Stimulated activated memory B cell treated with anti-CD40 and anti-IgM and Interleukin-4, amounts not matched to agents 10 μg/mL and 1 μg/mL and 100 μg/mL, for 72 hours (primary cell): ENCODE data around the gene PARVB.

Experiments
- ATAC-seq: fragments of 150-1000 bp; cut with Tn5 transposase; 2 replicates; pipeline ENCODE4 v1.10.0; 2021
- H3K27ac Mint-ChIP-seq: one replicate; pipeline ENCODE4 v1.8.0; 2022; ENCODE audit warnings: mild to moderate bottlenecking, mixed read lengths
- H3K27me3 Mint-ChIP-seq: one replicate; pipeline ENCODE4 v1.8.0; 2022; ENCODE audit warnings: mixed read lengths
- H3K36me3 Mint-ChIP-seq: one replicate; pipeline ENCODE4 v1.8.0; 2022; ENCODE audit warnings: mixed read lengths
- H3K4me1 Mint-ChIP-seq: one replicate; pipeline ENCODE4 v1.8.0; 2022; ENCODE audit warnings: mixed read lengths
- H3K4me3 Mint-ChIP-seq: one replicate; pipeline ENCODE4 v1.8.0; 2022; ENCODE audit warnings: mild to moderate bottlenecking, moderate library complexity, mixed read lengths
- H3K9me3 Mint-ChIP-seq: one replicate; pipeline ENCODE4 v1.8.0; 2022; ENCODE audit warnings: mixed read lengths

Gene PARVB

GRCh38 chr22:44181033-44181911 is 157.2 kb downstream of the PARVB start:
- H3K4me3 Mint-ChIP-seq: peak overlapping the region; percentile 85
- no peaks in the 10 kb centered on the region for H3K27me3 Mint-ChIP-seq
- peaks cover 43% of the 10 kb centered on the region for H3K4me1 Mint-ChIP-seq
- peak overlapping the region; percentile 88 for H3K27ac Mint-ChIP-seq
- no peaks in the 10 kb centered on the region for H3K9me3 Mint-ChIP-seq
- ATAC-seq: peak; percentile 76
- H3K36me3 Mint-ChIP-seq: peaks cover 24% of the 10 kb centered on the region

GRCh38 chr22:44181912-44182587 is 157.9 kb downstream of the PARVB start:
- H3K4me3 Mint-ChIP-seq: peak overlapping the region; percentile 85
- no peaks in the 10 kb centered on the region for H3K27me3 Mint-ChIP-seq
- H3K36me3 Mint-ChIP-seq: peaks cover 28% of the 10 kb centered on the region
- ATAC-seq: peak; percentile 58
- H3K4me1 Mint-ChIP-seq: peaks cover 49% of the 10 kb centered on the region
- H3K9me3 Mint-ChIP-seq: no peaks in the 10 kb centered on the region
- peak overlapping the region; percentile 88 for H3K27ac Mint-ChIP-seq

GRCh38 chr22:44182588-44183286 is 158.6 kb downstream of the PARVB start:
- no peaks in the 10 kb centered on the region for H3K9me3 Mint-ChIP-seq
- H3K27ac Mint-ChIP-seq: peak overlapping the region; percentile 88
- peak; percentile 69 for ATAC-seq
- peak overlapping the region; percentile 85 for H3K4me3 Mint-ChIP-seq
- no peaks in the 10 kb centered on the region for H3K27me3 Mint-ChIP-seq
- H3K36me3 Mint-ChIP-seq: peaks cover 28% of the 10 kb centered on the region
- peaks cover 54% of the 10 kb centered on the region for H3K4me1 Mint-ChIP-seq

- Mint-ChIP-seq H3K4me3 (peak overlapping the region; percentile 85), H3K9me3 (no peaks in the 10 kb centered on the region), H3K4me1 (peaks cover 56% of the 10 kb centered on the region), H3K27me3 (no peaks in the 10 kb centered on the region), H3K36me3 (peaks cover 28% of the 10 kb centered on the region), H3K27ac (peak overlapping the region; percentile 88)
- no peak for ATAC-seq
Observed at GRCh38 chr22:44183287-44183588, 159.1 kb downstream of the PARVB start.

- ATAC-seq: no peak
- Mint-ChIP-seq H3K4me1 (peaks cover 63% of the 10 kb centered on the region), H3K36me3 (peaks cover 28% of the 10 kb centered on the region), H3K27me3 (no peaks in the 10 kb centered on the region), H3K9me3 (no peaks in the 10 kb centered on the region), H3K4me3 (no peak overlapping the region), H3K27ac (peak overlapping the region; percentile 88)
Observed at GRCh38 chr22:44184006-44184405, 159.9 kb downstream of the PARVB start.

- peaks cover 28% of the 10 kb centered on the region for H3K36me3 Mint-ChIP-seq
- H3K27ac Mint-ChIP-seq: no peak overlapping the region
- no peak overlapping the region for H3K4me3 Mint-ChIP-seq
- no peaks in the 10 kb centered on the region for H3K27me3 Mint-ChIP-seq
- no peak for ATAC-seq
- peaks cover 72% of the 10 kb centered on the region for H3K4me1 Mint-ChIP-seq
- H3K9me3 Mint-ChIP-seq: no peaks in the 10 kb centered on the region
Observed at GRCh38 chr22:44185237-44186120, 161.4 kb downstream of the PARVB start.

- no peak for ATAC-seq
- H3K9me3 Mint-ChIP-seq: no peaks in the 10 kb centered on the region
- H3K27me3 Mint-ChIP-seq: no peaks in the 10 kb centered on the region
- H3K4me1 Mint-ChIP-seq: peaks cover 72% of the 10 kb centered on the region
- H3K4me3 Mint-ChIP-seq: no peak overlapping the region
- H3K36me3 Mint-ChIP-seq: peaks cover 28% of the 10 kb centered on the region
- no peak overlapping the region for H3K27ac Mint-ChIP-seq
Observed at GRCh38 chr22:44186121-44186510, 162.0 kb downstream of the PARVB start.

GRCh38 chr22:44186737-44187136 is 162.6 kb downstream of the PARVB start:
- ATAC-seq: no peak
- H3K36me3 Mint-ChIP-seq: peaks cover 28% of the 10 kb centered on the region

GRCh38 chr22:44187652-44188230 is 163.6 kb downstream of the PARVB start:
- no peak for ATAC-seq
- peaks cover 76% of the 10 kb centered on the region for H3K4me1 Mint-ChIP-seq
- H3K27me3 Mint-ChIP-seq: no peaks in the 10 kb centered on the region
- no peaks in the 10 kb centered on the region for H3K9me3 Mint-ChIP-seq
- no peak overlapping the region for H3K4me3 Mint-ChIP-seq
- H3K27ac Mint-ChIP-seq: no peak overlapping the region
- H3K36me3 Mint-ChIP-seq: peaks cover 31% of the 10 kb centered on the region

More at GRCh38 chr22:44186737-44187136, 162.6 kb downstream of the PARVB start:
- peaks cover 77% of the 10 kb centered on the region for H3K4me1 Mint-ChIP-seq
- H3K27me3 Mint-ChIP-seq: no peaks in the 10 kb centered on the region
- no peak overlapping the region for H3K27ac Mint-ChIP-seq
- H3K9me3 Mint-ChIP-seq: no peaks in the 10 kb centered on the region
- no peak overlapping the region for H3K4me3 Mint-ChIP-seq

GRCh38 chr22:44188316-44188715 is 164.2 kb downstream of the PARVB start:
- H3K9me3 Mint-ChIP-seq: no peaks in the 10 kb centered on the region
- H3K4me1 Mint-ChIP-seq: peaks cover 76% of the 10 kb centered on the region
- no peak overlapping the region for H3K27ac Mint-ChIP-seq
- no peak overlapping the region for H3K4me3 Mint-ChIP-seq
- H3K27me3 Mint-ChIP-seq: no peaks in the 10 kb centered on the region
- peaks cover 34% of the 10 kb centered on the region for H3K36me3 Mint-ChIP-seq
- no peak for ATAC-seq

- no peak overlapping the region for H3K4me3 Mint-ChIP-seq
- peaks cover 35% of the 10 kb centered on the region for H3K36me3 Mint-ChIP-seq
- no peak overlapping the region for H3K27ac Mint-ChIP-seq
- no peaks in the 10 kb centered on the region for H3K9me3 Mint-ChIP-seq
- peaks cover 78% of the 10 kb centered on the region for H3K4me1 Mint-ChIP-seq
- H3K27me3 Mint-ChIP-seq: no peaks in the 10 kb centered on the region
- ATAC-seq: no peak
Observed at GRCh38 chr22:44188986-44189630, 165.0 kb downstream of the PARVB start.

GRCh38 chr22:44190381-44190976 is 166.4 kb downstream of the PARVB start:
- Mint-ChIP-seq H3K36me3 (peaks cover 33% of the 10 kb centered on the region), H3K9me3 (peaks cover 6% of the 10 kb centered on the region), H3K4me3 (no peak overlapping the region), H3K4me1 (peaks cover 82% of the 10 kb centered on the region), H3K27me3 (no peaks in the 10 kb centered on the region), H3K27ac (peak overlapping the region; percentile 59)
- peak; percentile 2 for ATAC-seq

- Mint-ChIP-seq H3K4me3 (no peak overlapping the region), H3K27me3 (no peaks in the 10 kb centered on the region), H3K27ac (peak overlapping the region; percentile 59), H3K4me1 (peaks cover 87% of the 10 kb centered on the region), H3K36me3 (peaks cover 31% of the 10 kb centered on the region), H3K9me3 (peaks cover 6% of the 10 kb centered on the region)
- peak; percentile 92 for ATAC-seq
Observed at GRCh38 chr22:44191036-44191454, 166.9 kb downstream of the PARVB start.
